HG02678 (cell line): Measurements from ENCODE around the gene SNAP25.

ENCODE experiments used
- ATAC-seq: cut with Tn5 transposase; IDR thresholded peaks from one replicate; pipeline ENCODE4 v1.9.1; 2021; ENCODE audit warnings: mild to moderate bottlenecking, moderate library complexity; ENCODE audit not compliant: unreplicated experiment

SNAP25 gene

GRCh38 chr20:10328897-10329255, 110.2 kb downstream of the SNAP25 start:
- ATAC-seq, result no peak

DNA sequence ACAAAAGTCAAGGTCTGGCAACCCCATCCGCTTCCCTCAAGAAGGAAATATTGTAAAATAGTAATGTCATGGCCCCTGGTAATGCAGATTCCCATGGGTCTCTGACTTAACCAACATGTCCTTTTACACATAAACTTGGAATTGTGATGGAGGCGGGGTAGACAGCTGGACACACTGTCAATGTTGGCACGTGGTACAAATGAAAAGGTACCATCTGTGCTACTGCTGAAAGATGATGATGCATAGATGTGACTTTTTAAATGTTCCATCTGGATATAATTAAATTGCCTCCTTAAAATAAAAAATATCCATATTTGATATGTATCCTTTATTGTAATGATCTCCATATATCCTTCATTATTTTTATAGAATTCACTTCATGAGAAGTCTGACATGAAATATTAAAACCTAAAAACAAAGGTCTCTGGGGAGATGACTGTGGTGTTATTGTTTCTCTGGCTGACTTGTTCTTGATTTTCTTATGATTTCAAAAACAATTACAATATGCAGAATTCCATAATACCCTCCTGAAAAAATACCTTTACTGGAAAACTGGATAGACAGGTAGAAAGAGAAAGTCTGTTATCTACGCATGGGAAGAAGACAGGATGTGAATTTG, 110.9 kb downstream of the SNAP25 start:
- ATAC-seq, result no peak

DNA sequence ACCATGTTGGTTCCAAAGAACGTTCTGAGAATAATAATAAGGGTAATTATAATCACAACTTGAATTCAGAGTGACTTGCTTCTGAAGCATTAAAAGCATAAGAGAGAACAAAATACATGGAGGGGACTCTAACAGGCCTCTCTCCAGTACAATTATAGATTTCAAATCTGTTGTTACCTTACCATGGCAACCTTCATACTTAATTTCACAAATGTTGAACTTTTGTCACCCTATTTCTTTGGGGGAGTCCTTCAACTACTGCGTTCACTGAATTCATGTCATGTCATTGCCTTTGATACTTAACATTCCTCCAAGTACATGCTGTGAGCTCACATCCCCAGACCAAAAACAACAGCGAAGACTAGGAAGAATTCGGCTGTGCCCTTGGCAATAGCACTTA, 111.4 kb downstream of the SNAP25 start:
- ATAC-seq, result no peak

GRCh38 chr20:10332656-10333415, 114.2 kb downstream of the SNAP25 start:
- no peak for ATAC-seq

GRCh38 chr20:10336959-10337729, 118.5 kb downstream of the SNAP25 start:
- no peak for ATAC-seq

- ATAC-seq, result no peak
Observed at GRCh38 chr20:10338426-10339180, 120.0 kb downstream of the SNAP25 start.

GRCh38 chr20:10339609-10340008, 121.0 kb downstream of the SNAP25 start:
- ATAC-seq, result no peak

DNA sequence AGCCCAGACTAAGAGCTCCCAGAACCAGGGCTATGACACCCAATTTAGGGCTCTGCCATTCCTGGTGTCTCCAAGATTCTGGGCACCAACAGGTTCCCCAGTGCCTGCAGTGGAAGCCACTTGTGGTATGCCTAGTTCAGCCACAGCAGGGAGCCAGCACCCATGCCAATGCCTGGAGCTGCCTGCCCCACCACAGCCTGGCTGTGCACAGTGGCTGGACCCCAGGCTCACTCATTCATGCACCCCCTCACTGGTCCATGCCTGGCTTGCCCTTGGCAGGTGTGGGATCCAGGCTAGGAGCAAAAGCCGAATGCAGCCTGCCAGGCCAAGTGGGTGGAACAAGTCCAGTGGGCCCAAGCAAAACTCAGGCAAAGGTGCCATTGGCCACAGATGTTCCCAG, 123.5 kb downstream of the SNAP25 start:
- no peak for ATAC-seq

GRCh38 chr20:10344953-10345352, 126.3 kb downstream of the SNAP25 start:
- ATAC-seq, result no peak

- ATAC-seq, result no peak
Observed at GRCh38 chr20:10347086-10347880, 128.7 kb downstream of the SNAP25 start.

- no peak for ATAC-seq
Observed at GRCh38 chr20:10349118-10349517, 130.5 kb downstream of the SNAP25 start.

DNA sequence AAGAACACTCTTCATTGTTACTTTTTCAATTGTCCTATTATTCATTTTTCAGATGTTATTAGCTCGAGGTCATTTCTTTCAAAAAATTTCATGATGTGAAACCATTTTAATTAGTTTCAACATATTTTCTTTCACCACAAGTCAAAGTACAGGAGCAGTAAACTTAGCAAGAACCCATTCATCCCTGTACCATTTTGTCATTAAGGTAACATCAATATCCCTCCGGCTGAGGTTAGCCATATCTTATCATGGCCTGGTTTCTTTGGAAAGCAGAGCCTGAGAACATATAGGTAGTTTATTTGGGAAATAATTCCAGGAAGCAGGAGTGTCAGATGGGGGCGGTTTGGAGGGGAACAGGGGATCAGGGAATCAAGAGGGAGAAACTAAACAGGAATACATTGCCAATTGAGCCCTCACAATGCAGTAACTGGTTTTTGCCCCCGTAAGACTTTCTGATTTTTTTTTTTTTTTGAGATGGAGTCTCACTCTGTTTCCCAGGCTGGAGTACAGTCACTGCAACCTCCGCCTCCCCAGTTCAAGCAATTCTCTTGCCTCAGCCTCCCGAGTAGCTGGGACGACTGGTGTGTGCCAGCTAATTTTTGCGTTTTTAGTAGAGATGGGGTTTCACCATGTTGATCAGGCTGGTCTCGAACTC, 131.7 kb downstream of the SNAP25 start:
- ATAC-seq, result no peak

GRCh38 chr20:10352934-10353824, 134.5 kb downstream of the SNAP25 start:
- no peak for ATAC-seq

GRCh38 chr20:10356628-10357027, 138.0 kb downstream of the SNAP25 start:
- no peak for ATAC-seq
